ENCODE data around the gene GPATCH1.

Gene GPATCH1

GRCh38 chr19:33066543-33066942 lies 14.4 kb upstream of the GPATCH1 start:
- no peak for TF ChIP-seq REST (IDR thresholded peaks at IDR 0.05; ENCODE audit: insufficient read depth in 1 of 2, low read depth in 2 of 2, low read length in 2 of 2)
- no peak for TF ChIP-seq TAF1 (IDR thresholded peaks at IDR 0.05; ENCODE audit: borderline replicate concordance, insufficient read depth, low read length)
- no peak for TF ChIP-seq POLR2AphosphoS5 (IDR thresholded peaks at IDR 0.05; ENCODE audit: low read depth, low read length)

GRCh38 chr19:33067121-33067520 lies 13.9 kb upstream of the GPATCH1 start:
- TF ChIP-seq SIN3A (IDR thresholded peaks at IDR 0.05; ENCODE audit: borderline replicate concordance, insufficient read depth, low read length) (no peak), POLR2AphosphoS5 (IDR thresholded peaks at IDR 0.05; ENCODE audit: low read depth, low read length) (no peak), FOXP2 (optimal IDR thresholded peaks at IDR 0.05; ENCODE audit: borderline replicate concordance, extremely low read depth, extremely low read length, insufficient read depth) (no peak), TAF1 (IDR thresholded peaks at IDR 0.05; ENCODE audit: borderline replicate concordance, insufficient read depth, low read length) (no peak), REST (IDR thresholded peaks at IDR 0.05; ENCODE audit: insufficient read depth in 1 of 2, low read depth in 2 of 2, low read length in 2 of 2) (no peak)

GRCh38 chr19:33071887-33072286 lies 9.1 kb upstream of the GPATCH1 start:
- TF ChIP-seq FOXP2 (optimal IDR thresholded peaks at IDR 0.05; ENCODE audit: borderline replicate concordance, extremely low read depth, extremely low read length, insufficient read depth) (no peak), SIN3A (IDR thresholded peaks at IDR 0.05; ENCODE audit: borderline replicate concordance, insufficient read depth, low read length) (no peak), REST (IDR thresholded peaks at IDR 0.05; ENCODE audit: insufficient read depth in 1 of 2, low read depth in 2 of 2, low read length in 2 of 2) (no peak), TAF1 (IDR thresholded peaks at IDR 0.05; ENCODE audit: borderline replicate concordance, insufficient read depth, low read length) (no peak), POLR2AphosphoS5 (IDR thresholded peaks at IDR 0.05; ENCODE audit: low read depth, low read length) (no peak)

- no peak for TF ChIP-seq REST (IDR thresholded peaks at IDR 0.05; ENCODE audit: insufficient read depth in 1 of 2, low read depth in 2 of 2, low read length in 2 of 2)
- no peak for TF ChIP-seq POLR2AphosphoS5 (IDR thresholded peaks at IDR 0.05; ENCODE audit: low read depth, low read length)
- no peak for TF ChIP-seq SIN3A (IDR thresholded peaks at IDR 0.05; ENCODE audit: borderline replicate concordance, insufficient read depth, low read length)
- TF ChIP-seq FOXP2 (optimal IDR thresholded peaks at IDR 0.05; ENCODE audit: borderline replicate concordance, extremely low read depth, extremely low read length, insufficient read depth): no peak
- no peak for TF ChIP-seq TAF1 (IDR thresholded peaks at IDR 0.05; ENCODE audit: borderline replicate concordance, insufficient read depth, low read length)
Measured at GRCh38 chr19:33075519-33075918, 5.5 kb upstream of the GPATCH1 start.

GRCh38 chr19:33085570-33086128 lies 4.7 kb downstream of the GPATCH1 start:
- TF ChIP-seq REST (IDR thresholded peaks at IDR 0.05; ENCODE audit: insufficient read depth in 1 of 2, low read depth in 2 of 2, low read length in 2 of 2) (no peak), SIN3A (IDR thresholded peaks at IDR 0.05; ENCODE audit: borderline replicate concordance, insufficient read depth, low read length) (no peak), POLR2AphosphoS5 (IDR thresholded peaks at IDR 0.05; ENCODE audit: low read depth, low read length) (no peak), TAF1 (IDR thresholded peaks at IDR 0.05; ENCODE audit: borderline replicate concordance, insufficient read depth, low read length) (no peak), FOXP2 (optimal IDR thresholded peaks at IDR 0.05; ENCODE audit: borderline replicate concordance, extremely low read depth, extremely low read length, insufficient read depth) (no peak)
